SJSA1 (cell line): ENCODE results near the gene MPHOSPH8. TPM values are rescaled to one million over a fixed set of nuclear protein-coding genes. Genes with fewer than 3 reads are reported as not detected.

Experiments
- DNase-seq, 2 experiments: peaks; one replicate each; pipeline ENCODE4 v3.0.0-alpha.2; 2015 to 2020; ENCODE audit warnings: low spot score in 2 of 2, low read depth in 1 of 2
- H3K27ac ChIP-seq: fragments of 250-450 bp; sonication (Bioruptor Pico); 2 replicates; pipeline ENCODE4 v1.5.1; 2020; ENCODE audit warnings: mild to moderate bottlenecking, moderate library complexity
- H3K27me3 ChIP-seq: fragments of 250-450 bp; sonication (Bioruptor Pico); replicated peaks from 2 replicates; pipeline ENCODE4 v1.5.1; 2020; ENCODE audit warnings: mild to moderate bottlenecking, moderate library complexity
- H3K36me3 ChIP-seq: fragments of 250-450 bp; sonication (Bioruptor Pico); 2 replicates; pipeline ENCODE4 v1.5.1; 2020; ENCODE audit warnings: mild to moderate bottlenecking
- H3K4me1 ChIP-seq: fragments of 250-450 bp; sonication (Bioruptor Pico); replicated peaks from 2 replicates; pipeline ENCODE4 v1.6.1; 2021; ENCODE audit warnings: mild to moderate bottlenecking
- H3K4me3 ChIP-seq: fragments of 250-450 bp; sonication (Bioruptor Pico); 2 replicates; pipeline ENCODE4 v1.5.1; 2020; ENCODE audit warnings: mild to moderate bottlenecking
- H3K9me3 ChIP-seq: fragments of 250-450 bp; sonication (Bioruptor Pico); replicated peaks from 2 replicates; pipeline ENCODE4 v1.5.1; 2020; ENCODE audit warnings: mild to moderate bottlenecking
- total RNA-seq: library from RNA; depleted of rRNA; stranded (reverse); fragments of >200 nt; shearing (Covaris generic); gene quantifications from 2 replicates; pipeline ENCODE4 v1.2.3, GENCODE V29; 2014; rRNA removed

Gene MPHOSPH8, protein sequence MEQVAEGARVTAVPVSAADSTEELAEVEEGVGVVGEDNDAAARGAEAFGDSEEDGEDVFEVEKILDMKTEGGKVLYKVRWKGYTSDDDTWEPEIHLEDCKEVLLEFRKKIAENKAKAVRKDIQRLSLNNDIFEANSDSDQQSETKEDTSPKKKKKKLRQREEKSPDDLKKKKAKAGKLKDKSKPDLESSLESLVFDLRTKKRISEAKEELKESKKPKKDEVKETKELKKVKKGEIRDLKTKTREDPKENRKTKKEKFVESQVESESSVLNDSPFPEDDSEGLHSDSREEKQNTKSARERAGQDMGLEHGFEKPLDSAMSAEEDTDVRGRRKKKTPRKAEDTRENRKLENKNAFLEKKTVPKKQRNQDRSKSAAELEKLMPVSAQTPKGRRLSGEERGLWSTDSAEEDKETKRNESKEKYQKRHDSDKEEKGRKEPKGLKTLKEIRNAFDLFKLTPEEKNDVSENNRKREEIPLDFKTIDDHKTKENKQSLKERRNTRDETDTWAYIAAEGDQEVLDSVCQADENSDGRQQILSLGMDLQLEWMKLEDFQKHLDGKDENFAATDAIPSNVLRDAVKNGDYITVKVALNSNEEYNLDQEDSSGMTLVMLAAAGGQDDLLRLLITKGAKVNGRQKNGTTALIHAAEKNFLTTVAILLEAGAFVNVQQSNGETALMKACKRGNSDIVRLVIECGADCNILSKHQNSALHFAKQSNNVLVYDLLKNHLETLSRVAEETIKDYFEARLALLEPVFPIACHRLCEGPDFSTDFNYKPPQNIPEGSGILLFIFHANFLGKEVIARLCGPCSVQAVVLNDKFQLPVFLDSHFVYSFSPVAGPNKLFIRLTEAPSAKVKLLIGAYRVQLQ
- 11.8 and 14.8 TPM in 2 replicates for total RNA-seq

DNA sequence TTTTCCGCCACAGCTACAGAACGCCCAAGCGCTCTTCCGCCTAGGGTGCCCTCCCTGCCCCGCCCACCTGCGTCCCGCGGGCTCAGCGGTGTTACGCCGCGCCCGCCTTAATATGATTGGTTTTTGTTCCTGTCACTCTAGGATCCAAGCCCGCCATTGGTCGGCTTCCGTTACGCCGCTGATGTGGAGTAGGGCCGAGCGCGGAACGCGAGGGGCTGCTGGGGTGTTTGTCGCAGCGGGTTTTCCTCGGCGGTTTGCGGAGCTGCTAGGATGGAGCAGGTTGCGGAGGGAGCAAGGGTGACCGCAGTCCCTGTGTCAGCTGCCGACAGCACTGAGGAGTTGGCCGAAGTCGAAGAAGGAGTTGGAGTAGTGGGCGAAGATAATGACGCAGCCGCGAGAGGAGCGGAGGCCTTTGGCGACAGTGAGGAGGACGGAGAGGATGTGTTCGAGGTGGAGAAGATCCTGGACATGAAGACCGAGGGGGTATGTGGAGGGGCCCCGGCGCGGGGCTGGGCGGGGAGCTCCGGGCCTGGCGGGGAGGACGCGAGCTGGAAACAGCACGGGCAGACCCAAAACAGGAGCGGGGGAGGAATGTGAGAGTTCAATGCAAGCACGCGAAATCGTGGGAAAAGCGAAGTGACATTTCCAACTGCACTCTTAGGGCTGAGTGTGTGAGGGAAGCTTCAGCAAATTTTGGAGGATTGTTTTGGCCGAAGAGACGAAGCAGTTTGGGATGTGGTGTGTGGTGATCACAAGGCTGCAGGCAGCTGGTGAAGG lies at the start of gene MPHOSPH8:
Gene MPHOSPH8 (plus strand): TSS at position 181 of the 777 bp plus-strand sequence. CDS start 90 bp downstream, at position 271.
- peak; percentile 86 to 88 for DNase-seq
- peak within 1 kb of the TSS; percentile 13; the same call in 1 of the 2 replicates for H3K27ac ChIP-seq
- peak within 1 kb of the TSS; percentile 53 for H3K4me3 ChIP-seq
- H3K9me3 ChIP-seq = no peaks in the 10 kb centered on the region
- no peaks in the 10 kb centered on the region for H3K36me3 ChIP-seq
- H3K4me1 ChIP-seq = peaks cover 10% of the 10 kb centered on the region; the same call in 1 of the 2 replicates
- no peaks in the 10 kb centered on the region for H3K27me3 ChIP-seq

DNA sequence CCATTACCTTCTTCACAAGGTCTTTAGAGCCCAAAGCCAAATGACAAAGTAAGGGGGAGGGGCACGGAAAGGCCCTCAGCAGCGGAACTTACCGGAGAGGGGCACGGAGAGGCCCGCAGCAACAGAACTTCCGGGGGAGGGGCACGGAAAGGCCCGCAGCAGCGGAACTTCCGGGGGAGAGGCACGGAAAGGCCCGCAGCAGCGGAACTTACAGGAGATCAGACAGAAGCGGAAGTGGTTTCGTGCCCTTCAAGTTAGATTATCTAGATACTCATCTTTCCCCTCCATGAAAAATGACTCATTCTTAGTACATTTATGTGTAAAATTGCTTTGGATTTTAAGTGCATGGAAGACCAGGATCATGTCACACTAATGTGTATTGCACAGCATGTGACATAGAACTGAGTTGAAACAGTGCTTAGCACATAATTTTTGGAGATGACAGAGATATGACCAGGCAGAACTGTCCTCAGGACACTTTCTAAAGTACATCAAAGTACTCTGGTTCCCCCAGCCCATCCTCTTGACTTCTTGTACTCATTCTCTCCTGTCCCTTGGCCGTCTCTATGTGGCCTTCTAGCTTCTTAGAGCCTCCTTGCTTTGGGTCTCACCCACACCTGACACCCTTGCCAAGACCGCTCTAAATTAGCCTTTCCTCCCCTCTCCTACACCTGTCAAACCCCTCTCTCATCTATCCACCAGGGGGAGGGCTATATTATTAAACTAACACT lies 46.4 kb upstream of the MPHOSPH8 start:
- Histone ChIP-seq H3K4me1 (no peaks in the 10 kb centered on the region), H3K9me3 (no peaks in the 10 kb centered on the region), H3K4me3 (no peak overlapping the region), H3K27ac (no peak overlapping the region), H3K36me3 (no peaks in the 10 kb centered on the region), H3K27me3 (no peaks in the 10 kb centered on the region)
- no peak for DNase-seq

DNA sequence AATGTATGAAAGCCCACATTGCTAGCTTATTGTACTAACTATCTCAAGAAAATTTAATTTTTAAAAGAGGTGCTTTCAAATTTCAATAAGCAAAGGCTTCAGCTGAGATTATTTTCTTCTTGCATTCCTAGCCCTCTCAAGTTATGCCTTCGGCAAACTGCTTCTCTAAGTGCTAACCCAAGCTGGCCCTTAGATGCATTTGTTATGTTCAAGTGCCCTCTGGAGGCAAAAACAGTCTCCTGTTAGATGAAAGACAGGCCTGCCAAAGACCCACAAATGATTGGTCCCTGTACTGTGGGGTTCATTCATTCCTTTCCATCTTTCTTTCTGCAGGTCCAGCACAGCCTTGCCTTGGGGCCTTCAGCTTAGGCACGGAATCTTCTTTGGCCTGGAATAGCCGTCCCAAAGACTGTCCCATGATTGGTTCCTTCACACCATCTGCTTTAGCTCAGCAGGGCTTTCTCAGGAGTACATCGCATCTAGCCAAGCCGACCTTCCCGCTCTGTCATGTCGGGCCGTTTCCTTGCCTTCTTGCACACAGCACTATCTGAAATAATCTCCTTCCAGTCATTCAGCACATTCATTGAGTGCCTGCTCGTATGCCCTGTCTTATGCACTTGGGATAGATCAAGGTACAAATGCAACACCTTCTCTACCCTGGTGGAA lies 45.7 kb upstream of the MPHOSPH8 start:
- no peak overlapping the region for H3K27ac ChIP-seq
- no peak overlapping the region for H3K4me3 ChIP-seq
- no peaks in the 10 kb centered on the region for H3K36me3 ChIP-seq
- H3K9me3 ChIP-seq = no peaks in the 10 kb centered on the region
- no peaks in the 10 kb centered on the region for H3K4me1 ChIP-seq
- DNase-seq = peak in 1 of 2 experiments; percentile 16
- no peaks in the 10 kb centered on the region for H3K27me3 ChIP-seq

DNA sequence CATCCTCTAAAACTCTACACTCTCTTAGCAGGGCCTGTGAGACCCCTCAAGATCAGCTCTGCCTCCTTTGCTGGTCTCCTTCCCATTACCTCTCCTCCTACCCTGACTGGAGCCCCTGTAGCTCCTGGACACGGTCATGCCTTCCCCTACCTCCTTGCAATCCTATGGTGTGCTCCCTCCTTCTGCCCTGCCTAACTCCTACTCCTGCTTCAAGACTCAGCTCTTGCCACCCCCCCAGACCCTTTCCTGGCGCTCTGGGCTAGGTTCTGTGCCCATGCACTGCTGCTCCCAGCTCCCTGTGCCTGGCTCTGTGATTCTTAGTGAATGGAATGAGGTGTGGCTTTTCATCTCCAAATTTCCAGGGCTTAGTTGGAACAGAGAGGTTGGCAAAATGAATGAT lies 44.1 kb upstream of the MPHOSPH8 start:
- no peaks in the 10 kb centered on the region for H3K4me1 ChIP-seq
- no peak for DNase-seq

DNA sequence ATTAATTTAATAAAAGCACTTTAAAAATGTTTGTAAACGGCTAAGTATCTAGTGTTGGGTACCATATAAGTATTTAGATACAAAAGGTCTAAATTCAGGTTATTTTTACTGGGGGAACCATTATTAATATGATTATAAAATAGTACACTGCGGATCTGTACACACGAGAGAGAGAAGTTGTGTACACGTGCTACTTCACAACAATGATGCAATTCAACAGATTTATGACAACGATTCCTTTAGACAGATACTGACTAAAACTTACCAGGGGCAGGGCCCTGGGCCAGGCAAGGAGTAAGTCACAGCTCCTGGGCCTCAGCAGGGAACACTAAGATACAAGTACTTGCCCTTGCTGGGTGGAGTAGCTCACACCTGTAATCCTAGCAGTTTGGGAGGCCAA lies 43.0 kb upstream of the MPHOSPH8 start:
- DNase-seq = no peak

More for the DNA sequence above, 44.1 kb upstream of the MPHOSPH8 start:
- Histone ChIP-seq H3K27ac (no peak overlapping the region), H3K27me3 (no peaks in the 10 kb centered on the region), H3K36me3 (no peaks in the 10 kb centered on the region), H3K4me3 (no peak overlapping the region), H3K9me3 (no peaks in the 10 kb centered on the region)

DNA sequence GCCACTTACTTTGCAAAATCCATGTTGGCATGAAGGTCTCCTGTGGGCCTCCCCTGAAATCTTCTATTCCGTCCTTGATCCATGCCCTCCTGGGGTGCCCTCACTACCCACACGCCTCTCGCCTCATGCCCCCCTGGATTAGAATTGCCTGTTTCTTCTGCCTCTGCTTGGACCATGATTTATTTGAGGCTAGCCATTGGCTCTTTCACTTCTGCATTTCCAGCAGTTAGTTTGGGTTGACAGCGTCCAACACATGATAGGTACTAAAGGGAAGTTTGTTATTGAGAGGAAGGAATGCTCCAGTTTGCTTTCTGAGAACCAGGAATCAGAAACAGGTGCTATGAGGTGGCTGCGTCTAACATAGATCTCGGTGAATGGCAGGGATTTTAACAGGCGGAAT lies 41.6 kb upstream of the MPHOSPH8 start:
- Histone ChIP-seq H3K9me3 (no peaks in the 10 kb centered on the region), H3K36me3 (no peaks in the 10 kb centered on the region), H3K27ac (no peak overlapping the region), H3K27me3 (no peaks in the 10 kb centered on the region), H3K4me3 (no peak overlapping the region), H3K4me1 (no peaks in the 10 kb centered on the region)
- no peak for DNase-seq

More for the DNA sequence above, 43.0 kb upstream of the MPHOSPH8 start:
- H3K9me3 ChIP-seq = no peaks in the 10 kb centered on the region
- no peaks in the 10 kb centered on the region for H3K36me3 ChIP-seq
- no peak overlapping the region for H3K27ac ChIP-seq
- H3K27me3 ChIP-seq = no peaks in the 10 kb centered on the region
- H3K4me1 ChIP-seq = no peaks in the 10 kb centered on the region
- no peak overlapping the region for H3K4me3 ChIP-seq

DNA sequence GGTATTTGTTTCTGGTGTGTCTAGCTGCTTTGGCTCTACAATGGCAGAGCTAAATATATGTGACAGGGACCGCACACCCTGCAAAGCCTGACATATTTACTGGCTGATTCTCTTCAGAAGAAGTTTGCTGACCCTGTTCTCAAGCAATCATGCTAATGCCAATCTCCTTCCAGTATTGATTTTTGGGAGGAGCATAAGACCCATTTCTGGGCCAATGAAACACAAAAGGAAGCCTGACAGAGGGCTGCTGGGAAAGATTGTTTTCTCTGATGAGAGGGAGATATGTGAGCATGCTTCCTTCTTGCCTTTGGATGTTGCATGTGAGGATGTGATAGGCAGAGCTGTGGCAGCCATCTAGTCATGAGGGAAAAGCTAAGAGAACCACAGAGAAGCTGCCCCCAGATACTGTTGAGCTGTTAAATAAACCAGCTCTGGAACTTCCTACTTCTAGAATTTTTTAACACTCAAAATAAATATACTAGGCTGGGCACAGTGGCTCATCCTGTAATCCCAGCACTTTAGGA lies 40.7 kb upstream of the MPHOSPH8 start:
- Histone ChIP-seq H3K27ac (no peak overlapping the region), H3K9me3 (no peaks in the 10 kb centered on the region), H3K4me3 (no peak overlapping the region), H3K27me3 (no peaks in the 10 kb centered on the region), H3K36me3 (no peaks in the 10 kb centered on the region), H3K4me1 (no peaks in the 10 kb centered on the region)
- DNase-seq = no peak

DNA sequence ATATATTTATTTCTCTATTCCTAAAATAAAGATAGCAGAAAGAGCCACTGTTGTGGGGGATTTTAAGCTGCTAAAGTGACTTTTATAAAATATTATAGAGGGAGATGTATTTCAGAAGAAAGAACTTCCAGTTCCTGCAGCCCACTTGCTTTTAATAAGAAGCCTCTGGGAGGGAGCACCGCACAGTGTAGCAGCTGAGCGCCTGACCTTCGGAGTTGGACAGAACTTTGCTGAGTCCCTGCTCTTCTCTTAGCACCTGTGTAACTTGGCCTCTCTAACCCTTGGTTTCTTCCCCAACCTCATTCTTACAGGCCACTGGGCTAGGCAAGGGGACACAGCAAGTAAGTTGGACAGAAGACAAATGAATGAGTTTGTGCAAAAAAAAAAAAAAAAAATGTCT lies 37.4 kb upstream of the MPHOSPH8 start:
- Histone ChIP-seq H3K4me1 (no peaks in the 10 kb centered on the region), H3K9me3 (no peaks in the 10 kb centered on the region), H3K36me3 (no peaks in the 10 kb centered on the region), H3K27ac (no peak overlapping the region), H3K27me3 (no peaks in the 10 kb centered on the region), H3K4me3 (no peak overlapping the region)
- no peak for DNase-seq

DNA sequence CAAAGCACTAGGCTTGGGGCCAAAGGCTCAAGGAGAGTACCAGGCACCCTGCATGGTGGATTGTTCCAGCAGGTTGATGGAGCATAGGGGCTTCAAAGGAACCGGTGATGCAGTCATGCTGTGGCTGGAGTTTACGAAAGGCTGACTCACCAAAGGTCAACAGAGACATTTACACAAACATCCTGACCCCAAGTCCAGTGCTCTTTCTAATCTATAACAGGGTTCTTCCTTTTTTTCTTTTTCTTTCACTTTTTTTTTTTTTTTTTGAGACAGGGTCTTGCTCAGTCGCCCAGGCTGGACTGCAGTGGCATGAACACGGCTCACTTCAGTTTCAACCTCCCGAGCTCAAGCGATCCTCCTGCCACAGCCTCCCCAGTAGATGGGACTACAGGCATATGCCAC lies 36.5 kb upstream of the MPHOSPH8 start:
- H3K27ac ChIP-seq = no peak overlapping the region
- H3K36me3 ChIP-seq = no peaks in the 10 kb centered on the region
- peaks cover 6% of the 10 kb centered on the region for H3K4me1 ChIP-seq

DNA sequence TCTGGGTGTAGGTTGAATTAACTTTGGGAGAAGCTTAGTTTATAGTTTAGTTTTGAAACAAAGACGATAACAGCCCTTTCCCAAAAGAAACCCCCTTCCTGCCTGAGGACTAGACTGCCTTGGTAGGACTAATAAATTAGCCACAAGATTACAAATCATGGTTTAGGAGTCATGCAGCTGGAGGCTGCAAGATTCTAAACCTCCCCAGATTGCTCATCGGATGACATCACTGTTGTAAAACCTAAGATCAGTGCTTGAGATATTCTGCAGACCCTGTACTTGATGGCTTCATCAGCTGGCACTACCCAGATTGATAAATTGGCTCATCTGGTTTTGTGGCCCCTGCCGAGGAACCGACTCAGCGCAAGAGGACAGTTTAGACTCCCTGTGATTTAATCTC lies 35.9 kb upstream of the MPHOSPH8 start:
- Histone ChIP-seq H3K27ac (no peak overlapping the region), H3K27me3 (no peaks in the 10 kb centered on the region), H3K4me1 (peaks cover 10% of the 10 kb centered on the region), H3K36me3 (no peaks in the 10 kb centered on the region), H3K4me3 (no peak overlapping the region), H3K9me3 (no peaks in the 10 kb centered on the region)
- DNase-seq = no peak

More for the DNA sequence above, 36.5 kb upstream of the MPHOSPH8 start:
- H3K4me3 ChIP-seq = no peak overlapping the region
- no peaks in the 10 kb centered on the region for H3K27me3 ChIP-seq
- H3K9me3 ChIP-seq = no peaks in the 10 kb centered on the region
- peak in 1 of 2 experiments; percentile 4 for DNase-seq

DNA sequence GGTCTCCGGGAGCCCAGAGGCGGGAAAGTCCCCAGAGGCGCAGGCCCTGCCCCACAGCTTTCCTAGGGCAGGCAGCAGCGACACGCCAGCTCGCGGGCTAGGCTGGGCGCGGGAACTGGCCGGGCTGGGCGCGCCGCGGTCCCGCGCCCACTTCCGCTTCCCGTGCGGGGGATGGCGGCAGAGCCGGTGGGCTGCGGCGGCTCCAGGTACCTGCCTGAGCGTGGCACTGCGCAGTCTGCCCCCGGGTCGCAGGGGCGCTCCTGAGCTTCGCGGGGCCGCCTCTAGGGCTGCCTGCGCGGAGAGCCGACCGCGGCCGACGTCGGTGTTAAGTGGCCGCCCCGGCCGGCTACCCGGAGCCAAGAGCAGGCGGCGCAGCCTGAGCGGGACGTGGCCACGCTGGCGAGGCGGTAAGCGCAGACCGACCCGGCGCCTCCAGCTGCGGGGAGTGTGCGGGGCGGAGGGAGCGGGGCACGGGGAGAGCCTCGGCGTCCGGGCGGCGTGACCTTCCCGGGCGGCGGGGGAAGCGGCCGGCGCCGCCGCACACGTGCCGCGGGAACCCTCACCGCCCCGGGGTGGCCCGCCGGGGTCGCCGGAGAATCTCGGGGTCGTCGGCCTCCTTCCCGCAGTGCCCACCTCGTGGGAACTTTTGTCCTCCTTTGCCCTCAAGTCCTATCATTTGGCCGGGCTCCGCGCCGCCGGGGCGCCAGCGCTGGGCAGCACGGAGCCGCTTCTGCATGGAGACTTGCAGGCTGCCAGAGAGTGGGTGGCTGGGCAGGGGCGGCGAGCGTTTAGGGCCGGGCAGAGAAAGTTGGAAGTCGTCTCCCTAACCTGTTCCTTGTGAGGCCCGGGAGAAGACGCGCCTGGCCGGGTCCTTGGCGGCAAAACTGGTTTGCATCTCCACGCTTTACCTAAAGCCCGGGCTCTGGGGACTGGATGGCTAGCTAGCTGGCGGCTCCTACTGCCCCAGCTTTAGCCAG lies 31.4 kb upstream of the MPHOSPH8 start:
- Histone ChIP-seq H3K4me1 (peaks cover 10% of the 10 kb centered on the region), H3K36me3 (no peaks in the 10 kb centered on the region), H3K9me3 (no peaks in the 10 kb centered on the region), H3K27me3 (no peaks in the 10 kb centered on the region), H3K4me3 (peak overlapping the region; percentile 60), H3K27ac (no peak overlapping the region)
- peak in 1 of 2 experiments; percentile 41 for DNase-seq
